ENCODE data around the gene DEGS2. TPM values are rescaled to one million over a fixed set of nuclear protein-coding genes. Genes with fewer than 3 reads are reported as not detected.

DEGS2 gene
- total RNA-seq, 1 experiment from 2014 or later, result 1.6 TPM

DNA sequence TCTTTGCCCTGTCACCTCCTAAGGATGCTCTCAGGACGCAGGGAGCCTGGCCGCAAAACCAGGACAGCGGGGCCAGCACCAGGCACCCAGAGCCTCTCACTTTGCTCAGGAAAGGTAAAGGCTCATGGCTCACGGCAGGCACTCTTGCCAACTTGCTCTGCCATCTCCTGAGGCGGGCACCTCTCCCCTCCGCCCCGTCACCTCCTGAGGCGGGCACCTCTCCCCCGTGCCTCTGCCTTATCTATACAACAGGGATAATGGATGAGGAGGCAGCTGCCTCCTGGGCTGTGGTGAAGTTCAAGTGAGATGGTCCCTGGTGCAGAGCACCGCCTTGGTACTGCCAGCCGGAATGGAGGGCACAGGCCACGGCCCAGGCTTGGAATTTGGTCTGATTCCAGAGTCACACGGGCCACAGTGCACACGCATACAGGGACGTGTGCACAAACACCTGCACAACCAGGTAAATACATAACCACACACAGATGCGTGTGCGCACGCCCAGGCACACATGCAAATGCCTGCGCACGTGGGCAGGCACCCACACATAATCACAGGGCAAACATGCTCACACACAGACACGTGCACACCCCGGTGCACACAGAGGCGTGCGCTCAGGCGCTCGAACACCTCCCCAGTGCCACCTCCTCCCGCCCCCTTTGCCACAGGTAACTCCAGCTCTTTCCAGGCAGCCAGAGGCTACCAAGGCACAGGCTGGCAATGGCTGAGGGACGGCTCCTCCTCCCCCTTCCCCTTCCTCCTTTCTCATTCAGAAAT, 11.6 kb downstream of the DEGS2 start:
- POLR2A ChIA-PET, result no interaction called here
- Mint-ChIP-seq H3K9me3 (no peaks in the 10 kb centered on the region), H3K4me3 (no peak overlapping the region), H3K36me3 (no peaks in the 10 kb centered on the region), H3K27ac (no peak overlapping the region; the same call in 1 of the 2 replicates), H3K27me3 (ENCODE audit: low read depth) (no peaks in the 10 kb centered on the region), H3K4me1 (no peaks in the 10 kb centered on the region)
- ATAC-seq (no peak), DNase-seq (ENCODE audit: low spot score) (no peak)
- CTCF ChIA-PET, result interaction anchor here (1.8 kb wide), 1 partner anchor 12 kb away, joined by 4 read pairs; the partner anchor contains the start of gene DEGS2
- no peak for TF ChIP-seq EMX1 (CRISPR knock-in tag; IDR thresholded peaks at IDR 0.05)
- no peak for TF ChIP-seq TEAD1 (CRISPR knock-in tag; IDR thresholded peaks at IDR 0.05)
- no peak for TF ChIP-seq FOXJ3 (CRISPR knock-in tag; IDR thresholded peaks at IDR 0.05; ENCODE audit: borderline replicate concordance)
- TF ChIP-seq, protein P1, sequence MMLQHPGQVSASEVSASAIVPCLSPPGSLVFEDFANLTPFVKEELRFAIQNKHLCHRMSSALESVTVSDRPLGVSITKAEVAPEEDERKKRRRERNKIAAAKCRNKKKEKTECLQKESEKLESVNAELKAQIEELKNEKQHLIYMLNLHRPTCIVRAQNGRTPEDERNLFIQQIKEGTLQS (CRISPR knock-in tag; conservative IDR thresholded peaks at IDR 0.05), result no peak

DNA sequence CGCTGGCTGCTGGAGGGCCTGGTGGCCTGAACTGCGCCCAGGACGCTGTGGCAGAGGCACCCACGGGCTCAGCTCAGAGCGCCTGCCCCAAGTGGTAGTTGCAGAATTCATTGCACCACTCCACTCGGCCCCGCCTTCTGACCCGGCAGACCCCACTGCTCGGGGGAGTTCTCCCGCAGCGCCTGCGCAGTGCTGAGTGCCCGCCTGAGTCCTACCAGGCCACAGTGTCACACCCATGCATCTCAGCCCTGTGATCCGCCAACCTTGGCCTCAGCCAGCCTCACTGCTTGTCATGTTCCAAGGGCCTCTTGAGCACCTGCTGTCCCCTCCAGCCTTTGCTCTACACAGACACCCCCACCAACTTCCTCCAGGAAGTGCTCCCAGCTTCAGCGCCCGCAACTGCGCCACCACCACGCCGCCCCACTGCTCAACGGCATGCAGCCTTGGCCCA, 12.2 kb downstream of the DEGS2 start:
- TF ChIP-seq CREB1 (CRISPR knock-in tag; IDR thresholded peaks at IDR 0.05) (no peak), JUN (CRISPR knock-in tag; IDR thresholded peaks at IDR 0.05) (no peak), JAZF1 (CRISPR knock-in tag; IDR thresholded peaks at IDR 0.05) (no peak), SMAD3 (CRISPR knock-in tag; IDR thresholded peaks at IDR 0.05; ENCODE audit: borderline replicate concordance) (no peak), FOXP1 (CRISPR knock-in tag; IDR thresholded peaks at IDR 0.05; ENCODE audit: borderline replicate concordance) (no peak), NR3C1 (CRISPR knock-in tag; conservative IDR thresholded peaks at IDR 0.05; ENCODE audit: low read depth) (no peak), IRF2 (CRISPR knock-in tag; IDR thresholded peaks at IDR 0.05; ENCODE audit: borderline replicate concordance, low read depth) (no peak), NR1H2 (CRISPR knock-in tag; IDR thresholded peaks at IDR 0.05) (no peak), CBFB (CRISPR knock-in tag; IDR thresholded peaks at IDR 0.05; ENCODE audit: low read depth) (no peak), ZBTB21 (CRISPR knock-in tag; IDR thresholded peaks at IDR 0.05; ENCODE audit: borderline replicate concordance) (no peak)
- TF ChIP-seq, protein P2, sequence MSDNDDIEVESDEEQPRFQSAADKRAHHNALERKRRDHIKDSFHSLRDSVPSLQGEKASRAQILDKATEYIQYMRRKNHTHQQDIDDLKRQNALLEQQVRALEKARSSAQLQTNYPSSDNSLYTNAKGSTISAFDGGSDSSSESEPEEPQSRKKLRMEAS (CRISPR knock-in tag; IDR thresholded peaks at IDR 0.05), result no peak
- TF ChIP-seq, protein P3, sequence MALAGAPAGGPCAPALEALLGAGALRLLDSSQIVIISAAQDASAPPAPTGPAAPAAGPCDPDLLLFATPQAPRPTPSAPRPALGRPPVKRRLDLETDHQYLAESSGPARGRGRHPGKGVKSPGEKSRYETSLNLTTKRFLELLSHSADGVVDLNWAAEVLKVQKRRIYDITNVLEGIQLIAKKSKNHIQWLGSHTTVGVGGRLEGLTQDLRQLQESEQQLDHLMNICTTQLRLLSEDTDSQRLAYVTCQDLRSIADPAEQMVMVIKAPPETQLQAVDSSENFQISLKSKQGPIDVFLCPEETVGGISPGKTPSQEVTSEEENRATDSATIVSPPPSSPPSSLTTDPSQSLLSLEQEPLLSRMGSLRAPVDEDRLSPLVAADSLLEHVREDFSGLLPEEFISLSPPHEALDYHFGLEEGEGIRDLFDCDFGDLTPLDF (CRISPR knock-in tag; IDR thresholded peaks at IDR 0.05), result no peak
- TF ChIP-seq, protein P4, sequence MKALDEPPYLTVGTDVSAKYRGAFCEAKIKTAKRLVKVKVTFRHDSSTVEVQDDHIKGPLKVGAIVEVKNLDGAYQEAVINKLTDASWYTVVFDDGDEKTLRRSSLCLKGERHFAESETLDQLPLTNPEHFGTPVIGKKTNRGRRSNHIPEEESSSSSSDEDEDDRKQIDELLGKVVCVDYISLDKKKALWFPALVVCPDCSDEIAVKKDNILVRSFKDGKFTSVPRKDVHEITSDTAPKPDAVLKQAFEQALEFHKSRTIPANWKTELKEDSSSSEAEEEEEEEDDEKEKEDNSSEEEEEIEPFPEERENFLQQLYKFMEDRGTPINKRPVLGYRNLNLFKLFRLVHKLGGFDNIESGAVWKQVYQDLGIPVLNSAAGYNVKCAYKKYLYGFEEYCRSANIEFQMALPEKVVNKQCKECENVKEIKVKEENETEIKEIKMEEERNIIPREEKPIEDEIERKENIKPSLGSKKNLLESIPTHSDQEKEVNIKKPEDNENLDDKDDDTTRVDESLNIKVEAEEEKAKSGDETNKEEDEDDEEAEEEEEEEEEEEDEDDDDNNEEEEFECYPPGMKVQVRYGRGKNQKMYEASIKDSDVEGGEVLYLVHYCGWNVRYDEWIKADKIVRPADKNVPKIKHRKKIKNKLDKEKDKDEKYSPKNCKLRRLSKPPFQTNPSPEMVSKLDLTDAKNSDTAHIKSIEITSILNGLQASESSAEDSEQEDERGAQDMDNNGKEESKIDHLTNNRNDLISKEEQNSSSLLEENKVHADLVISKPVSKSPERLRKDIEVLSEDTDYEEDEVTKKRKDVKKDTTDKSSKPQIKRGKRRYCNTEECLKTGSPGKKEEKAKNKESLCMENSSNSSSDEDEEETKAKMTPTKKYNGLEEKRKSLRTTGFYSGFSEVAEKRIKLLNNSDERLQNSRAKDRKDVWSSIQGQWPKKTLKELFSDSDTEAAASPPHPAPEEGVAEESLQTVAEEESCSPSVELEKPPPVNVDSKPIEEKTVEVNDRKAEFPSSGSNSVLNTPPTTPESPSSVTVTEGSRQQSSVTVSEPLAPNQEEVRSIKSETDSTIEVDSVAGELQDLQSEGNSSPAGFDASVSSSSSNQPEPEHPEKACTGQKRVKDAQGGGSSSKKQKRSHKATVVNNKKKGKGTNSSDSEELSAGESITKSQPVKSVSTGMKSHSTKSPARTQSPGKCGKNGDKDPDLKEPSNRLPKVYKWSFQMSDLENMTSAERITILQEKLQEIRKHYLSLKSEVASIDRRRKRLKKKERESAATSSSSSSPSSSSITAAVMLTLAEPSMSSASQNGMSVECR (CRISPR knock-in tag; IDR thresholded peaks at IDR 0.05; ENCODE audit: borderline replicate concordance), result no peak
- TF ChIP-seq, protein P5, sequence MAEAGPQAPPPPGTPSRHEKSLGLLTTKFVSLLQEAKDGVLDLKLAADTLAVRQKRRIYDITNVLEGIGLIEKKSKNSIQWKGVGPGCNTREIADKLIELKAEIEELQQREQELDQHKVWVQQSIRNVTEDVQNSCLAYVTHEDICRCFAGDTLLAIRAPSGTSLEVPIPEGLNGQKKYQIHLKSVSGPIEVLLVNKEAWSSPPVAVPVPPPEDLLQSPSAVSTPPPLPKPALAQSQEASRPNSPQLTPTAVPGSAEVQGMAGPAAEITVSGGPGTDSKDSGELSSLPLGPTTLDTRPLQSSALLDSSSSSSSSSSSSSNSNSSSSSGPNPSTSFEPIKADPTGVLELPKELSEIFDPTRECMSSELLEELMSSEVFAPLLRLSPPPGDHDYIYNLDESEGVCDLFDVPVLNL (CRISPR knock-in tag; IDR thresholded peaks at IDR 0.05; ENCODE audit: borderline replicate concordance, low read depth), result no peak
- ATAC-seq, result no peak
- Mint-ChIP-seq H3K4me1 (no peaks in the 10 kb centered on the region), H3K4me3 (no peak overlapping the region), H3K36me3 (no peaks in the 10 kb centered on the region), H3K27me3 (ENCODE audit: low read depth) (no peaks in the 10 kb centered on the region), H3K27ac (no peak overlapping the region), H3K9me3 (no peaks in the 10 kb centered on the region)
- DNase-seq (ENCODE audit: low spot score), result no peak
- CTCF ChIA-PET, result interaction anchor here (0.8 to 9.5 kb wide), 4 partner anchors 6 to 46 kb away, joined by 3 to 136 read pairs (median 6); partner anchors contain the start of gene DEGS2
- POLR2A ChIA-PET, result no interaction called here

All from WTC11 (cell line).